H4 (cell line): ENCODE measurements around the gene FAM120B. TPM values are rescaled to one million over a fixed set of nuclear protein-coding genes. Genes with fewer than 3 reads are reported as not detected.
"Not testable (repeated sequence)": the region's sequence is repeated elsewhere in the genome, so short reads cannot be mapped to it uniquely, and the experiment has no call there.

Source experiments
- DNase-seq: peaks from one replicate; pipeline ENCODE4 v3.0.0-alpha.2; 2015; ENCODE audit warnings: low spot score
- total RNA-seq: library from RNA; depleted of rRNA; stranded (reverse); fragments of >200 nt; shearing (Covaris generic); gene quantifications from 2 replicates; pipeline ENCODE4 v1.2.3, GENCODE V29; 2014

The FAM120B gene
- total RNA-seq, 1 experiment from 2014 or later, result 4.8 TPM

- DNase-seq, result no peak
Observed at GRCh38 chr6:170297576-170298330, 8.8 kb upstream of the FAM120B start.

GRCh38 chr6:170298688-170299087 lies 7.9 kb upstream of the FAM120B start:
- no peak for DNase-seq

- no peak for DNase-seq
Observed at GRCh38 chr6:170301184-170301583, 5.4 kb upstream of the FAM120B start.

DNA sequence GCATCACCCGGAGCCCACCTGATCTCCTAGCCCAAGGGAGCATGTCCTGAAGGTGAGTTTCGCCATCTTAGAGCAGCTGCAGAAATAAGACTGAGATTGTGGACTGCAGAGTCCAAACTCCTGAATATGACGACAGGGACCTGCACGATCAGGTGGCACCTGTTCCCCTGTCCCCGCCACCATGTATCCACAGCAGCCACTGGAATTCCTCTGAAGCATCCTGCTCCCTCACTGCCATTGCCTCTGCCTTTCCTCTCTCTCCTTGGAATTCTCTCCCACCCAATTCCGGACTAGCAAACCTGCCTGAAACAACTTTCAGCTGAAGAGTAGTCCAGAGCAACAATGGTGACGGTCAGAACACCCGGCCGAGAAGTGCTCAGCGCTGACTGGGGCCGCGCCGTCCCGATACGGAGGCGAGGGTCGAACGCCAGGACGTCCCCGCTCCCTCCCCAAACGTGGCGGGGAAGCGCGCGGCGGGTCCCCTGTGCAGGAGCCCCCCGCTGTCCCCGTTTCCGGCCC lies 694 bp upstream of the FAM120B start:
- DNase-seq, result no peak

- DNase-seq, result no peak
Observed at GRCh38 chr6:170307080-170307545, 555 bp downstream of the FAM120B start.

DNA sequence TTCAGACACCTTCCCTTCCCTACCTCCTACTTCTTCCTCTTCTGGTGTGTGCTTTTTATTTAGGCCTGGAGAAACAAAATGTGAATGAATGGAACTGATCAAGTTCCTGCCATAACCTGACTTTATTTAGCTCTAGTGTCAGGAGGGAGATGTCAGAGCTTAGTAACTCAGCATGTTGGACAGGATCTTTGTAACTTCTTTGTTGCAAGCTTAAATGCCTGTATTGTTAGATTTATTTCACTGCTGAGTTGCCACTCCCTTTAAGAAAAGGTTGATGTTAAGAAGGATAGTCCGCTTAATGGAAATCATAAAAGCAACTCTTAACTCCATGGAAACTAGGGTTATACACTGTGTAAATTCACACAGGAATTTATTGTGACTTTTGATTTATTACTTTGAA lies 2.2 kb downstream of the FAM120B start:
- DNase-seq, result no peak

- no peak for DNase-seq
Observed at GRCh38 chr6:170311696-170312095, 5.1 kb downstream of the FAM120B start.

DNA sequence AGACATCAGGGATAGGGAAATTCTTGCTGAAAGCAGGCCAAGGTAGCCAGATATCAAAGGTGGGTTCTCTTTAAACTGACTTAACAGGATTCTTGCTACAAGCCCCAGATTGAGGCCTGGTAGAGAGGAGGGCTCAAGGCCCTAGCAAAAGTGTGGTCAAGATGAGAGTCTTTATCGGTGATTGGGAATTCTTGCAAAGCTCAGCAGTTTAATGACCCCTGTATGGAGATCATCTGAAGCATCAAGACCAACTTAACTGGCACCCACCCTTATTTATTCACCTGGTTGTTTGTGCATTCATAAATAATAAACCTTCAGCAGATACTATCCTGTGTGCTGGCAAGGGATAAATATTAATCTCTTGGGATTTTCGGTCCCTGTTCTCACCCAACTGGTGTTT lies 6.3 kb downstream of the FAM120B start:
- no peak for DNase-seq

DNA sequence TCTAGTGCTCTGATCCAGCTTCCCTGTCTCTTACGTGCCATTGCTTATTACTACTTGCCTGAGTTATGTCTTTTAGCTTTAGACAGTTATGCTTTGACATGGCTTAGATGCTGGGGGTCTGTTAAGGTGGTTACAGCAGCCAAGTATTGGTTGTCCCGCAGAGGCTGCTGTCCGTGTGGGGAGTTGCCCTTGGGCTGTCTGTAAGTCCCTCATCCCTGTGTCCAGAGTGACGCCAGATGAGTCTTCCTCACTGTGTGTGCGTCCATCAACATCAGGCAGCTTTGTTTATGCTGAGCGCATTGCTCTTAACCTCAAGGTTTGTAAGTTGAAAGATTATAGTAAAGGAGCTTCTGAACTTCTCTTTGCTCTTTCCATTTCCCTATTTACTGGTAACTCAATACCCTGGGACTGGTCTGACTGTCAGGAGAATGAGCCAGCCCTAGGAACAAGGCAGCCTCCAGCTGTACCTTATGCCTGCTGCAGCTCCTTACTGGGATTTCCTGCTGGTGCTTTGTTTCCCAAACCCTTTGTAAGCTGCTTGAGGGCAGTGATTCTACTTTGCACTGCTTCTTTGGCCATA lies 7.2 kb downstream of the FAM120B start:
- peak; percentile 16 for DNase-seq

DNA sequence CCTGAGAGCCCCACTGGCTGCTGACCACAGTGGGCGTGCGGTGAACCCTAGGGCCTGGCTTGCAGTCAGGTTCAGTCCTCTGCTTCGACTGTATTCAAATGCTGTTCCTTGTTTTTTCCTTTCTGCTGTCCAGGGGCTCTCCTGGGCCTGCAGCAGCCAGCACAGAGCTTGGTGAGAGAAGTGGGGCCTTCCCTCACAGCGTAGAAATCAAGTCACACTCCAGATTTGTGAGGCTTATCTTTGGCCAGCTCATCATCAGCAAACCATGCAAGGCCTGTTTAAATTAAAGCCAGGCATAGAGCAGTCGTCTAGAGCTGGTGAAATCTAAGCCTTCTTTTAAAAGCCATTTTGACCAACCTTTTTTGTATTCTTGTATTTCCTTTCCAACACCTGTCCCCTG lies 8.4 kb downstream of the FAM120B start:
- DNase-seq, result no peak

DNA sequence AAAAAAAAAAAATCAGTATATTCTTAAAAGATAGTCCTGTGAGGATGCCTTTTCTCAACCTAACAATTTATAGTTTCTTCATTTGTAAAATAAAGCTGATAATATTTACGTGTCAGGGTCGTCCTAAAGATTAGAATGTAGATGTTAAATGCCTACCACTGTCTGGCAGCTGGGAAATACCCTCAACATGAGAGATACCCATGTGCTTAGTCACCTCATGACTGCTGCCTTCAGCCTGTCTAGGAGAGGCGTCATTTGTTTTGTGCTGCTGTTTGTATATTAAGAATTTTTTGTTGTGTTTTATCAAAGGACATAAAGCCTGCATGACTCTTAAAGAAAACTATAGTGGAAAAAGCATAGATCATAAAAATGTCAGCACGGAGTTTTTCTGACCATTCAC lies 9.5 kb downstream of the FAM120B start:
- DNase-seq, result no peak

DNA sequence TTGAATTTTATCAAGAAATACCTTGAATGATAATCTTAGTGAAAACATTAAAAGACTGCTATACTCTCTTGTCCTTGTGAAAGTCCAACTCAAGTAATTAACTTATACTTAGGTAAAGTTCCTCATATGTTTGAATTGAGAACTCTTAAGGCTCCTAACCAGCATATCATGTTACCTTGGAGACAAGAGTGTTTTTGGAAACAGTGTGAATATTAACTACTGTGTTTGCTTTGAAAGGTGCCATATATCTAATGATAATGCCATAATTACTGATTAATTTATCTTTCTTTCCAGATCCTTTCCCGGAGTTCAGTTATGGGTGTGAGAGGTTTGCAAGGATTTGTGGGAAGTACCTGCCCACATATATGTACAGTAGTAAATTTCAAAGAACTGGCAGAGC lies 10.5 kb downstream of the FAM120B start:
- DNase-seq, result no peak

DNA sequence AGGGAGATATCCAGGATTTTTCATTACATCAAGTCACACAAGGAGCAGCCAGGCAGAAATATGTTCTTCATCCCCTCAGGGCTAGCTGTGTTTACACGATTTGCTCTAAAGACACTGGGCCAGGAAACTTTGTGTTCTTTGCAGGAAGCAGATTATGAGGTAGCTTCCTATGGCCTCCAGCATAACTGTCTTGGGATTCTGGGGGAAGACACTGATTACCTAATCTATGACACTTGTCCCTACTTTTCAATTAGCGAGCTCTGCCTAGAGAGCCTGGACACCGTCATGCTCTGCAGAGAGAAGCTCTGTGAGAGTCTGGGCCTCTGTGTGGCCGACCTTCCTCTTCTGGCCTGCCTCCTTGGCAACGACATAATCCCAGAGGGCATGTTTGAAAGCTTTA lies 11.2 kb downstream of the FAM120B start:
- DNase-seq, result no peak

GRCh38 chr6:170329321-170329720 lies 22.8 kb downstream of the FAM120B start:
- no peak for DNase-seq

- DNase-seq, result not testable (repeated sequence)
Observed at GRCh38 chr6:170335199-170335598, 28.6 kb downstream of the FAM120B start.

- peak; percentile 42 for DNase-seq
Observed at GRCh38 chr6:170344631-170345576, 38.3 kb downstream of the FAM120B start.

DNA sequence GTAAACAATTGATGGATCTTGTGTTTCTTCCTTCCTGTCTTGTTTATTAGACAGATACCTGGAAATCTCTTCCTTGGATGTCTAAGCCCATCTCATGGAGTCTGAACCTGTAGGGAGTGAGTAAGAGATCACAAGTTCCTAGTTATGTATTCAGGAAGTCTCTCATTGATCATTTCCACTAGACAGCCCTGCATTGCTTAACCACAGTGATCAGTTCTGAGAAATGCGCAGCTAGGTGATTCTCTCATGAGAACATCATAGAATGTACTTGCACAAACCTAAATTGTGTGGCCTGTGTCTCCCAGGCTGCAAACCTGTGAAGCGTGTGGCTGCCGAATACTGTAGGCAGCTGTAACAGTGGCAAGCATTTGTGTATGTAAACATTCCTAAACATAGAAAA lies 39.1 kb downstream of the FAM120B start:
- no peak for DNase-seq

DNA sequence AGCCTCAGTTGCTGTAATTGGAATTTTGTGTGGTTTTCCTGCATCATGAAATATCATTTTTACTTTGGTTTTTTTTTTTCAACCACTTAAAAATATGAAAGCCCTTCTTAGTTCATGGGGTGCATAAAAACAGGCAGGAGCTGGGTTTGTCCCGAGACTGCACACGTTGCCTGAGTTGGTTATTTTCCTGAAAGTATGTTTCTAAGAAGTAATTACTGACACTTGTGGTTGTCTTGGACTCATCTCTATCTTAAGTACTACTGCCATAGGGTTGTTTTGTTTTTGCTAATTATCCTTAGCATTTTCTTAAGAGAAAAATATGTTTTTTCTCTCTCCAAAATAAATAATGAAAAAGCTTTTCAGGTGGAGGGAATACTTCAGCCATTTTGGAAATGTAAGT lies 40.1 kb downstream of the FAM120B start:
- DNase-seq, result no peak

DNA sequence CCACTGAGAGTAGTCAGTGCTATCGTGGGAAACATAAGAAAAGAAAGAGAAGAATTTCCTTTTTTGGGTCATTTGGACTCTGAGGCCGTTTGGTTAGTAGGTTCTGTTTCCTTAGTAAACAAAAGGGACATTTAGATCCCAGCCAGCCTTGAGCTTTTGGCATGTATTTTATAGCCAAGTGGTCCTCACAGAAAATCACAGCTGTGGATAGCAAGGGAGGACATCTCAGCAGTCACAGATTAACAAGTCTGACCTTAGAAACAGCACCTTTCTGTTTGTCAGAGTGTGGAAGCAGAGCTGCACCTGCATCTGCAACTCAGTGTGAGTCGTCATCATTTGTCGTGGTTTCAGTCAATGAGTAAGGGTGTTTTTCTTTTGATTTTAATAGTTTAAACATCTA lies 40.5 kb downstream of the FAM120B start:
- DNase-seq, result no peak

GRCh38 chr6:170347975-170348374 lies 41.4 kb downstream of the FAM120B start:
- no peak for DNase-seq

DNA sequence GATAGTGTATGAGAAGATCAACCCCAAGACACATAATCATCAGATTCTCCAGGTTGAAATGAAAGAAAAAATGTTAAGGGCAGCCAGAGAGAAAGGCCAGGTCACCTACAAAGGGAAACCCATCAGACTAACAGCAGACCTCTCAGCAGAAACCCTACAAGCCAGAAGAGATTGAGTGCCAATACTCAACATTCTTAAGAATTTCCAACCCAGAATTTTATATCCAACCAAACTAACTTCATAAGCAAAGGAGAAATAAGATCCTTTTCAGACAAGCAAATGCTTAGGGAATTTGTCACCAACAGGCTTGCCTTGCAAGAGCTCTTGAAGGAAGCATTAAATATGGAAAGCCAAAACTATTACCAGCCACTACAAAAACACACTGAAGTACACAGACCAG lies 44.9 kb downstream of the FAM120B start:
- DNase-seq, result not testable (repeated sequence)

DNA sequence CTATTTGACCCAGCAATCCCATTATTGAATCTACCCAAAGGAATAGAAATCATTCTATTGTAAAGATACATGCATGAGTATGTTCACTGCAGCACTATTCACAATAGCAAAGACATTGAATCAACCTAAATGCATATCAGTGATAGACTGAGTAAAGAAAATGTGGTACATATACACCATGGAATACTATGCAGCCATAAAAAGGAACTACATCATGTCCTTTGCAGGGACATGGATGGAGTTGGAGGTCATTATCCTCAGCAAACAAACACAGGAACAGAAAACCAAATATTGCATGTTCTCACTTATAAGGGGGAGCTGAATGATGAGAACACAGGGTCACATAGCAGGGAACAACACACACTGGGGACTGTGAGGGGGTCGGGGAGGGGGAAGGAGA lies 48.6 kb downstream of the FAM120B start:
- DNase-seq, result not testable (repeated sequence)
